Breast epithelium (tissue), 4 donors: ENCODE measurements around the gene RAP1GAP2. TPM values are rescaled to one million over a fixed set of nuclear protein-coding genes. Genes with fewer than 3 reads are reported as not detected.
"Not testable (repeated sequence)": the region's sequence is repeated elsewhere in the genome, so short reads cannot be mapped to it uniquely, and the experiment has no call there.

Experiments used
- DNase-seq, 2 donors: peaks; one replicate each; pipeline ENCODE4 v3.0.0-alpha.2; 2019; ENCODE audit warnings: low spot score in 2 of 2
- H3K27ac ChIP-seq, 2 donors: fragments of 200-600 bp; sonication (generic) in 1 of 2; one replicate each; pipeline ENCODE4 v1.5.1; 2016 to 2019; ENCODE audit warnings: mild to moderate bottlenecking in 1 of 2
- H3K27me3 ChIP-seq, 2 donors: fragments of 200-600 bp; sonication (generic) in 1 of 2; one replicate each; pipeline versions ENCODE4 v1.5.1 to v1.6.0; 2017 to 2019; ENCODE audit warnings: control low read depth in 1 of 2, mild to moderate bottlenecking in 1 of 2
- H3K36me3 ChIP-seq: fragments of 200-600 bp; one replicate; pipeline ENCODE4 v1.5.1; 2019
- H3K4me1 ChIP-seq, 2 donors: fragments of 200-600 bp; sonication (generic); one replicate each; pipeline ENCODE4 v1.5.1; 2016 to 2019; ENCODE audit warnings: control low read depth in 1 of 2
- H3K4me3 ChIP-seq, 3 donors: fragments of 200-600 bp; sonication (generic); 1 replicate in 2 of 3; 2 replicates in 1 of 3; pipeline ENCODE4 v1.5.1; 2016 to 2019; ENCODE audit warnings: mild to moderate bottlenecking in 3 of 3, moderate library complexity in 2 of 3
- H3K9me3 ChIP-seq, 2 donors: fragments of 200-600 bp; sonication (generic) in 1 of 2; one replicate each; pipeline ENCODE4 v1.5.1; 2016 to 2019; ENCODE audit warnings: control low read depth in 1 of 2
- CTCF ChIP-seq, 3 donors: fragments of 450-650 bp; IDR thresholded peaks; one replicate each; pipeline ENCODE4 v1.5.1; 2016 to 2017; ENCODE audit warnings: antibody characterized with exemption in 3 of 3, mild to moderate bottlenecking in 3 of 3, moderate library complexity in 3 of 3
- POLR2A ChIP-seq: fragments of 450-650 bp; IDR thresholded peaks from one replicate; pipeline ENCODE4 v1.6.1; 2016; ENCODE audit warnings: antibody characterized with exemption, mild to moderate bottlenecking, moderate library complexity
- POLR2AphosphoS5 ChIP-seq, 3 donors: sonication (generic); formaldehyde crosslinking; IDR thresholded peaks; one replicate each; pipeline ENCODE4 v1.6.1; 2017; ENCODE audit warnings: antibody characterized with exemption in 3 of 3
- intact Hi-C: fragments of 100-400 bp; cut with DNase I; formaldehyde crosslinking; loops from one replicate; pipeline ENCODE4 v1.15.1; 2023; ENCODE audit warnings: low total_unique reads
- total RNA-seq, 3 donors: library from RNA; depleted of rRNA; stranded (reverse); fragments of >200 nt; gene quantifications; one replicate each; pipeline ENCODE4 v1.1.0, GENCODE V29; 2016

Gene RAP1GAP2
- total RNA-seq, 3 donors from 2014 or later = 5.3 to 23.4 (median 10.8) TPM

- TF ChIP-seq POLR2A (no peak), CTCF (IDR thresholded peaks at IDR 0.05) (no peak), POLR2AphosphoS5 (IDR thresholded peaks at IDR 0.05) (no peak)
- no peak for DNase-seq
- intact Hi-C loops = no loop called here
- Histone ChIP-seq H3K4me1 (no peaks in the 10 kb centered on the region), H3K27ac (no peak overlapping the region), H3K27me3 (no peaks in the 10 kb centered on the region), H3K36me3 (no peaks in the 10 kb centered on the region), H3K4me3 (peak overlapping the region in 2 of 3 donors; percentile 70 to 85), H3K9me3 (no peaks in the 10 kb centered on the region)
Observed at GRCh38 chr17:3049705-3050295, 253.6 kb downstream of the RAP1GAP2 start.

- H3K4me3 ChIP-seq, intact Hi-C loops, H3K27me3 ChIP-seq, H3K9me3 ChIP-seq, H3K36me3 ChIP-seq, DNase-seq, H3K27ac ChIP-seq, H3K4me1 ChIP-seq: not testable (repeated sequence)
Observed at GRCh38 chr17:3054868-3055267, 258.6 kb downstream of the RAP1GAP2 start.

- intact Hi-C loops, H3K4me1 ChIP-seq, H3K4me3 ChIP-seq, DNase-seq, H3K36me3 ChIP-seq, H3K27me3 ChIP-seq, H3K27ac ChIP-seq, H3K9me3 ChIP-seq: not testable (repeated sequence)
Observed at GRCh38 chr17:3062824-3063377, 266.7 kb downstream of the RAP1GAP2 start.

GRCh38 chr17:3063507-3063906, 267.3 kb downstream of the RAP1GAP2 start, which contains the start of gene OR1D5:
TSS of gene OR1D5 (minus strand) at chr17:3063607. CDS start at chr17:3063607, 0 bp downstream.
- H3K36me3 ChIP-seq, H3K27ac ChIP-seq, intact Hi-C loops, DNase-seq, H3K4me3 ChIP-seq, H3K4me1 ChIP-seq, H3K9me3 ChIP-seq, H3K27me3 ChIP-seq: not testable (repeated sequence)

- H3K4me1 ChIP-seq, H3K27me3 ChIP-seq, H3K9me3 ChIP-seq, intact Hi-C loops, H3K27ac ChIP-seq, H3K36me3 ChIP-seq, H3K4me3 ChIP-seq, DNase-seq: not testable (repeated sequence)
Observed at GRCh38 chr17:3065192-3065591, 269.0 kb downstream of the RAP1GAP2 start.

- H3K4me3 ChIP-seq, intact Hi-C loops, H3K4me1 ChIP-seq, H3K27me3 ChIP-seq, H3K27ac ChIP-seq, H3K36me3 ChIP-seq, DNase-seq, H3K9me3 ChIP-seq: not testable (repeated sequence)
Observed at GRCh38 chr17:3073850-3074249, 277.6 kb downstream of the RAP1GAP2 start.

Other genes with a start within 250 kb of the RAP1GAP2 start
- gene PAFAH1B1, start 202.8 kb upstream of the RAP1GAP2 start, total RNA-seq = 100 to 1,000 TPM in 2 of 3 donors, 10 to 100 TPM in 1; 99.5 to 134 (median 119) TPM
- 10 to 100 TPM; 37.6 to 77.7 (median 50.6) TPM for gene CLUH, start 84.7 kb upstream of the RAP1GAP2 start, total RNA-seq
- under 1 TPM in 1 of 3 donors, not detected in 2; 0.33 TPM for gene CCDC92B, start 46.8 kb upstream of the RAP1GAP2 start, total RNA-seq